Measurements from ENCODE around the gene GRIA1.

Gene GRIA1

GRCh38 chr5:153490118-153491037 lies at the start of gene GRIA1:
Gene GRIA1 (plus strand): TSS chr5:153490670.
- DNase-seq, result no peak

- DNase-seq, result no peak
These were observed 44.4 kb upstream of the GRIA1 start for GRCh38 chr5:153445875-153446579.

GRCh38 chr5:153447534-153447933 lies 42.9 kb upstream of the GRIA1 start:
- DNase-seq, result no peak

GRCh38 chr5:153456354-153456753 lies 34.1 kb upstream of the GRIA1 start:
- no peak for DNase-seq

GRCh38 chr5:153456993-153457392 lies 33.5 kb upstream of the GRIA1 start:
- no peak for DNase-seq

- DNase-seq, result no peak
These were observed 32.2 kb upstream of the GRIA1 start for GRCh38 chr5:153458268-153458667.

GRCh38 chr5:153459051-153459743 lies 31.3 kb upstream of the GRIA1 start:
- no peak for DNase-seq

GRCh38 chr5:153460421-153460820 lies 30.0 kb upstream of the GRIA1 start:
- DNase-seq, result no peak

GRCh38 chr5:153461341-153461740 lies 29.1 kb upstream of the GRIA1 start:
- no peak for DNase-seq

GRCh38 chr5:153463806-153464205 lies 26.7 kb upstream of the GRIA1 start:
- no peak for DNase-seq

- no peak for DNase-seq
These were observed 22.9 kb upstream of the GRIA1 start for GRCh38 chr5:153467546-153467945.

- DNase-seq, result no peak
These were observed 21.0 kb upstream of the GRIA1 start for GRCh38 chr5:153469423-153469822.

GRCh38 chr5:153470736-153471135 lies 19.7 kb upstream of the GRIA1 start:
- DNase-seq, result no peak

- no peak for DNase-seq
These were observed 13.7 kb upstream of the GRIA1 start for GRCh38 chr5:153476767-153477166.

- no peak for DNase-seq
These were observed 10.1 kb upstream of the GRIA1 start for GRCh38 chr5:153480401-153480800.

- no peak for DNase-seq
These were observed 7.0 kb upstream of the GRIA1 start for GRCh38 chr5:153483482-153483881.

GRCh38 chr5:153485641-153486040 lies 4.8 kb upstream of the GRIA1 start:
- DNase-seq, result no peak

- no peak for DNase-seq
These were observed 3.7 kb upstream of the GRIA1 start for GRCh38 chr5:153486771-153487170.

GRCh38 chr5:153489611-153490010 lies 859 bp upstream of the GRIA1 start:
- DNase-seq, result no peak

GRCh38 chr5:153491038-153491744 lies 721 bp downstream of the GRIA1 start:
- no peak for DNase-seq

- no peak for DNase-seq
These were observed 1.4 kb downstream of the GRIA1 start for GRCh38 chr5:153491856-153492255.

GRCh38 chr5:153496835-153497234 lies 6.4 kb downstream of the GRIA1 start:
- DNase-seq, result no peak

GRCh38 chr5:153498516-153498915 lies 8.0 kb downstream of the GRIA1 start:
- DNase-seq, result no peak
